Tibial nerve (tissue), 4 donors: Measurements from ENCODE around the gene ZBTB20. TPM values are rescaled to one million over a fixed set of nuclear protein-coding genes. Genes with fewer than 3 reads are reported as not detected.
A peak's percentile ranks its signal among the peaks of the same experiment; 100 is the strongest.

Experiments
- DNase-seq, 2 donors: peaks; one replicate each; pipeline ENCODE4 v3.0.0-alpha.2; 2019; ENCODE audit warnings: low spot score in 2 of 2
- H3K27ac ChIP-seq, 4 donors: fragments of 200-600 bp; sonication (generic) in 3 of 4; one replicate each; pipeline ENCODE4 v1.5.1; 2017 to 2019; ENCODE audit warnings: mild to moderate bottlenecking in 1 of 4
- H3K27me3 ChIP-seq, 2 donors: fragments of 200-600 bp; sonication (generic) in 1 of 2; one replicate each; pipeline versions ENCODE4 v1.5.1 to v1.6.0; 2017 to 2019
- H3K36me3 ChIP-seq, 3 donors: fragments of 200-600 bp; sonication (generic); one replicate each; pipeline ENCODE4 v1.5.1; 2018 to 2019
- H3K4me1 ChIP-seq, 4 donors: fragments of 200-600 bp; sonication (generic) in 3 of 4; one replicate each; pipeline ENCODE4 v1.5.1; 2017 to 2019
- H3K4me3 ChIP-seq, 4 donors: fragments of 200-600 bp; sonication (generic) in 3 of 4; one replicate each; pipeline ENCODE4 v1.5.1; 2017 to 2019; ENCODE audit warnings: mild to moderate bottlenecking in 1 of 4, moderate library complexity in 1 of 4
- H3K9me3 ChIP-seq, 4 donors: fragments of 200-600 bp; sonication (generic) in 3 of 4; one replicate each; pipeline ENCODE4 v1.5.1; 2017 to 2019
- EP300 ChIP-seq, 2 donors: sonication (generic); formaldehyde crosslinking; IDR thresholded peaks; one replicate each; pipeline ENCODE4 v1.6.1; 2017; ENCODE audit warnings: antibody characterized with exemption in 2 of 2, mild to moderate bottlenecking in 1 of 2
- POLR2A ChIP-seq, 2 donors: fragments of 450-650 bp; IDR thresholded peaks; one replicate each; pipeline ENCODE4 v1.6.1; 2017; ENCODE audit warnings: antibody characterized with exemption in 2 of 2, mild to moderate bottlenecking in 2 of 2, moderate library complexity in 2 of 2
- WGBS, 2 donors: methylation state at CpG; one replicate each; pipeline ENCODE4 v1.1.5; 2018; 5-methylcytosine and 5-hydroxymethylcytosine counted together
- total RNA-seq, 4 donors: library from RNA; depleted of rRNA; stranded (reverse); fragments of >200 nt; gene quantifications; one replicate each; pipeline ENCODE4 v1.1.0, GENCODE V29; 2016
- TF ChIP-seq, protein P1 (sequence below), 5 experiments: fragments of 200-600 bp in 3 of 5; fragments of 450-650 bp in 2 of 5; sonication (generic) in 3 of 5; IDR thresholded peaks; one replicate each; pipeline ENCODE4 v1.5.1; 2016 to 2019; ENCODE audit warnings: antibody characterized with exemption in 5 of 5, mild to moderate bottlenecking in 3 of 5, moderate library complexity in 2 of 5

The ZBTB20 gene
- total RNA-seq, 4 donors from 2014 or later: 63.3 to 127 (median 102) TPM

DNA sequence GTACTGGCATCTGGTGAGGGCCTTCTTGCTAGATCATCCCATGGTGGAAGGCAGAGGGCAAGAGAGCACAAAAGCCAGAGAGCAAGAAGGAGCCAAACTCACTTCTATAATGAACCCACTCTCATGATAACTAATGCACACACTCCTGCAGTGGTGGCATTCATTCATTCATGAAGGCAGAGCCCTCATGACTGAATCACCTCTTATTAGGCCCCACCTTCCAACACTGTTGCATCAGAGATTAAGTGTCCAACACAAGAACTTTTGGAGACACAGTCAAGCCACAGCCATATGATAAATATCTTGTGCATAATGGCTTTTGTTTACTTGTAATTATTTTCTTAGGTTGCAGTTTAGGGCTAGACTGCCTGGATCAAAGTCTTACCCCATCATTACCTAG is 670.6 kb downstream of the ZBTB20 start:
- Histone ChIP-seq H3K4me3 (no peak overlapping the region), H3K9me3 (no peaks in the 10 kb centered on the region), H3K27ac (no peak overlapping the region), H3K4me1 (peaks cover 0 to 17% (median 6%) of the 10 kb centered on the region in 4 donors), H3K27me3 (no peaks in the 10 kb centered on the region), H3K36me3 (no peaks in the 10 kb centered on the region)
- DNase-seq: no peak
- no peak for TF ChIP-seq EP300 (IDR thresholded peaks at IDR 0.05)
- TF ChIP-seq, protein P1, sequence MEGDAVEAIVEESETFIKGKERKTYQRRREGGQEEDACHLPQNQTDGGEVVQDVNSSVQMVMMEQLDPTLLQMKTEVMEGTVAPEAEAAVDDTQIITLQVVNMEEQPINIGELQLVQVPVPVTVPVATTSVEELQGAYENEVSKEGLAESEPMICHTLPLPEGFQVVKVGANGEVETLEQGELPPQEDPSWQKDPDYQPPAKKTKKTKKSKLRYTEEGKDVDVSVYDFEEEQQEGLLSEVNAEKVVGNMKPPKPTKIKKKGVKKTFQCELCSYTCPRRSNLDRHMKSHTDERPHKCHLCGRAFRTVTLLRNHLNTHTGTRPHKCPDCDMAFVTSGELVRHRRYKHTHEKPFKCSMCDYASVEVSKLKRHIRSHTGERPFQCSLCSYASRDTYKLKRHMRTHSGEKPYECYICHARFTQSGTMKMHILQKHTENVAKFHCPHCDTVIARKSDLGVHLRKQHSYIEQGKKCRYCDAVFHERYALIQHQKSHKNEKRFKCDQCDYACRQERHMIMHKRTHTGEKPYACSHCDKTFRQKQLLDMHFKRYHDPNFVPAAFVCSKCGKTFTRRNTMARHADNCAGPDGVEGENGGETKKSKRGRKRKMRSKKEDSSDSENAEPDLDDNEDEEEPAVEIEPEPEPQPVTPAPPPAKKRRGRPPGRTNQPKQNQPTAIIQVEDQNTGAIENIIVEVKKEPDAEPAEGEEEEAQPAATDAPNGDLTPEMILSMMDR (IDR thresholded peaks at IDR 0.05): no peak
- TF ChIP-seq POLR2A (IDR thresholded peaks at IDR 0.05): no peak

GRCh38 chr3:114471478-114471877 is 675.6 kb downstream of the ZBTB20 start:
- WGBS, 2 donors: 88 to 93% methylated on average over 2 of the region's 2 CpGs
- no peaks in the 10 kb centered on the region for H3K9me3 ChIP-seq
- no peak for DNase-seq
- H3K4me3 ChIP-seq: no peak overlapping the region
- H3K27me3 ChIP-seq: no peaks in the 10 kb centered on the region
- H3K4me1 ChIP-seq: peaks cover 0 to 22% (median 5%) of the 10 kb centered on the region in 4 donors
- H3K36me3 ChIP-seq: no peaks in the 10 kb centered on the region
- H3K27ac ChIP-seq: no peak overlapping the region
- TF ChIP-seq POLR2A (IDR thresholded peaks at IDR 0.05) (no peak), EP300 (IDR thresholded peaks at IDR 0.05) (no peak)
- TF ChIP-seq, protein P1 (IDR thresholded peaks at IDR 0.05): no peak

DNA sequence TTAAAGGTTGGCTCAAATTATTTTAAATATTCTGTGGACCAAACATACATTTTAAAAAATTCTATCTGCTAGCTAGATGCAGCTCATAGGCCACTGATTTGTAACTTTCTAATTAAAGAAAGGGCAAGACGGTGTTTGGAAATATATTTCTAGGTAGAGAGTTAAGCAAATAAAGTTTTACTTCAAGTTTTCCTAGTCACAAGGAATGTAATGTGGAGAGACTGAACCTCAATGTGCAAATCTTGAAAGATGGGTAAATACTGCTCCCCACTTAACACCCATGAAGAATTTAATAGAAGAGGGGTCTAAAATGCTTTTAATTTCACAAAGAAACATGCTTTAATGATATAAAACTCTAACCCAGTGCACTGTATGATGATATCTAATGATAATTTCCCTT is 678.0 kb downstream of the ZBTB20 start:
- peak overlapping the region in 2 of 4 donors; percentile 14 to 41 for H3K27ac ChIP-seq
- no peaks in the 10 kb centered on the region for H3K36me3 ChIP-seq
- no peak overlapping the region for H3K4me3 ChIP-seq
- TF ChIP-seq EP300 (IDR thresholded peaks at IDR 0.05): no peak
- TF ChIP-seq POLR2A (IDR thresholded peaks at IDR 0.05): no peak
- TF ChIP-seq, protein P1 (IDR thresholded peaks at IDR 0.05): no peak
- WGBS, 2 donors: 86 to 98% methylated on average over 1 of the region's 1 CpG
- no peaks in the 10 kb centered on the region for H3K27me3 ChIP-seq
- peaks cover 0 to 22% (median 5%) of the 10 kb centered on the region in 4 donors for H3K4me1 ChIP-seq
- no peaks in the 10 kb centered on the region for H3K9me3 ChIP-seq
- DNase-seq: no peak

DNA sequence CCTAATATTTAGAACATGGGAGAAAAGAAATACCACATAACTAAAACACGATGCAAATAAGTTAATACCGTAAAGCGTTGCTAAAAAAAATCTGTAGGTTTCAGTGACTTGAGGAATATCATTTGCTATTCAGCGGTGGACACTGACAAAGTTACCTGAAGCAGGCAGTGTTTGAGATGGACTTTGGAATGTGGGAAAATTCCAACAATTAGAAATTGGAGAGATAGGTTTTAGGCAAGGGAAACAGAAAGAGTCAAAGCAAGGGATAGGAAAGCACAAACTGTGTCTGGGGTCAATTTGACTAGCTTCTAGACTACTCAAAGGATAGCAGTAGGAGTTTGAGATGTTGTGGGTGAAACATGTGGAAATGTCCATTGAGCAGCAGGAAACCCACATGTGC is 680.3 kb downstream of the ZBTB20 start:
- WGBS, 2 donors: 98% methylated on average over 4 of the region's 4 CpGs
- H3K4me3 ChIP-seq: no peak overlapping the region
- no peaks in the 10 kb centered on the region for H3K36me3 ChIP-seq
- H3K4me1 ChIP-seq: peaks cover 0 to 22% (median 5%) of the 10 kb centered on the region in 4 donors
- H3K27me3 ChIP-seq: no peaks in the 10 kb centered on the region
- no peak for DNase-seq
- H3K9me3 ChIP-seq: no peaks in the 10 kb centered on the region
- H3K27ac ChIP-seq: no peak overlapping the region
- TF ChIP-seq EP300 (IDR thresholded peaks at IDR 0.05): no peak
- TF ChIP-seq, protein P1 (IDR thresholded peaks at IDR 0.05): no peak
- TF ChIP-seq POLR2A (IDR thresholded peaks at IDR 0.05): no peak

DNA sequence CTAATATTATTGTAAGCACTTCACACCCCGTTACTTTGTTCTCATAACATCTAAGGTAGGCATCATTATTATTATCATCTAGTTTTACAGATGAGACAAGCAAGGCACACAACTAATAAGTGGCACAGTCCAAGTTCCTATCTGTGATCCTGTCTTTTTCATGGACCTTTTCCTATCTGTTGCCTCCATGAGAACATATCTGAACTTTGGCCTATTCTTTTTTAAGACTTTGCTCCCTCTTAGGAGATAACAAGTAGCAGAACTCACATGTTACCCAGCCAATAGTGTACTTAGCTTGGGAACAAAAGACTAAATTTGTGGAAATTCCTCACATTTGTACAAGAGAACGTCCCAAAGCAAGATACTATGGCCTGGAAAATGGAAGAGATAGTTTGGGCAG is 680.8 kb downstream of the ZBTB20 start:
- no peak overlapping the region for H3K27ac ChIP-seq
- H3K4me1 ChIP-seq: peaks cover 0 to 22% (median 5%) of the 10 kb centered on the region in 4 donors
- 98% methylated on average over 2 of the region's 2 CpGs for WGBS, 2 donors
- DNase-seq: no peak
- H3K9me3 ChIP-seq: no peaks in the 10 kb centered on the region
- H3K4me3 ChIP-seq: no peak overlapping the region
- H3K27me3 ChIP-seq: no peaks in the 10 kb centered on the region
- TF ChIP-seq POLR2A (IDR thresholded peaks at IDR 0.05) (no peak), EP300 (IDR thresholded peaks at IDR 0.05) (no peak)
- TF ChIP-seq, protein P1 (IDR thresholded peaks at IDR 0.05): no peak
- H3K36me3 ChIP-seq: no peaks in the 10 kb centered on the region
